Stimulated activated CD4-positive, alpha-beta T cell treated with anti-CD3 and anti-CD28 coated beads, TNF-alpha, amount 100 ng/mL, for 4 hours (primary cell): Measurements from ENCODE around the gene MOCOS.

Experiments
- DNase-seq, 3 experiments: peaks; one replicate each; pipeline ENCODE4 v3.0.0-alpha.2; 2020; ENCODE audit warnings: low read depth in 3 of 3

MOCOS gene

DNA sequence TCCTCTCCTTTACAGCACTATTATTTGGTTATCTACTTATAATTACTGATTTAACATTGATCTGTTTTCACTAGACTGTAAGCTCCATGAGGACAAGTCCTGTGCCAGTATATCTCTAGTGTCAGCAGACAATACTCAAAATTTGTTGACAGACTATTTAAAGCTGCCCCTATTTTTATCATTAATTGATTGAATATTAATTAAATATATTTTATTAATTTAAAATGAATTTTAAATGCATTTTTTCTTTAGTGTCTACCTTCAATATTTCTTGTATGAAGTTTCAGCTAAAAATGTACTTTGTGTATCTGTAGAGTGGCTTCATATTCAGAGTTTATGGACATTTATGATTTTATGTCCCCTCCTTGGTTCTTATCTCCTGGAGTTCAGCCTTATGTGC, 83.9 kb downstream of the MOCOS start:
- DNase-seq = no peak

DNA sequence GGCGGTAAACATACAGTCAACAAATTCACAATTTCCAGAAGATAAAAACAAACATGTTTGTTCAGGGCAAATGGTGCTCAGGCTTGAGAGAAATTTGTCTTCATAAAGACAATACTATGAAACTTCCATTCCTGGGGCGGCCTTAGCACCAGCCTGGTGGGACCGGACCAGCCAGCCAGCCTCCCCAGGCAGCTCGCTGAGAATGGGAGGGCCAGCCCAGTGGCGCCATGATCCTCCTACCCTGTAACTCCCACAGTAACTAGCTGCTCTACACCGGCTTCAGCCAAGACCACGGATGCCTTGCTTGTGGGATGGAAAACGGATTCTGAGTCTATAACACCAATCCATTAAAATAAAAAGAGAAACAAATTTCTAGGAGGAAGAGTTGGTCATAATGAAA, 86.0 kb downstream of the MOCOS start:
- DNase-seq = no peak

DNA sequence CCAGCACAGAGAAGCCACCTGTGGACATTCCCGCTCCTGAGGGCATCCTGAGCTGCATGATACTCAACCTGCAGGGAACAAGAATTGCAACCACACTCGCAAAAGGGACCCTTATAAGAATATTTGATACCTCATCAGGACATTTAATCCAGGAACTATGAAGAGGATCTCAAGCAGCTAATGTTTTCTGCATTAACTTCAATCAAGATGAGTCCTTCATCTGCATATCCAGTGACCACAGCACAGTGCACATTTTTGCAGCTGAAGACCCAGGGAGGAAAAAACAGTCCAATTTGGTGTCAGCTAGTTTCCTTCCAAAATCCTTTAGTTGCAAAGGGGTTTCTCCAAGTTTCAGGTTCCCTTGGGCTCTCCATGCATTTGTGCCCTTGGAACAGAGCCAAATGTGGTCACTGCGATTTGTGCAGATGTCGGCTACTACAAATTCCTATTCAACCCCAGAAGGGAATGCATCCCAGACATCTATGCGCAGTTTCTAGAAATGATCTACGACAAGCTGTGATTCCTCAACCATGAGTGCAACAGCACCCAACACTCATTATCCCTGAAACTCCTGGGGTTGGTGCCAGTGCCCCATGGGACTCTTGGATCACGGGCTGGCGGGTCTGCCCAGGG, 86.9 kb downstream of the MOCOS start:
- DNase-seq = no peak

DNA sequence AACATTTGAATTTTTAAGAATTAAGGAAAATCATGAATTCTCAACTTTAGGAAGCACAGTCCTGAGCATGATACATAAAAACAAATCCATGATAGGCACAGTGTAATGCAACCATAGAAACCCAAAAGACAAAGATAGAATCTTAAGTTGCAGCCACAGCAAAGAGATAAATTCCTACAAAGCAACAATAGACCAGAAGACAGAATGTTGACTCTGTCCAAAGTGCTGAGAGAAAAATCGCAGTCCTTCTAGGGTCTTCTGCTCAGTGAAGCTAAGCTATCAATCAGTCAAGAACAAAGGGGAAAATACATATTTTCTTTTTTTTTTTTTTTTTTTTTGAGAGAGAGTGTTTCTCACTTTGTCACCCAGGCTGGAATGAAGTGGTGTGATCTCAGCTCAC, 88.3 kb downstream of the MOCOS start:
- no peak for DNase-seq

DNA sequence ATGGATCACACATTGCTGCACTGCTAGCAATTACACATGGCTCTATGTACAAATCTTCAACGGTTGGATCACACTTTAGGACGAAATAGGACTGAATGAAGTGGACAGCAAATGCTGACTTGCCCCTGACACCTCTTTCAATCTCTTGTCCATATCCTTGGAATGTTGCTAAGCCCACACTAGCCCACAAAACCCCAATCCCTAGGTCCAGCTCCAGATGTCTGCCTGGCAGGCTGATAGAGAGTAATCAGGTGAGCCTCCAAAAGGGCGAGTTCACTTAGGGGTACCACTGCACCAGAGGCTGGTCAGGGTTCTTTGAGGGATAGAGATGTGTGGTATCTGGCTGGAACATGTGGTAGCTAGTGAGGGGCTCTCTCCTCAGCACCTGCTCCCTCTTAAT, 91.7 kb downstream of the MOCOS start:
- DNase-seq = no peak

DNA sequence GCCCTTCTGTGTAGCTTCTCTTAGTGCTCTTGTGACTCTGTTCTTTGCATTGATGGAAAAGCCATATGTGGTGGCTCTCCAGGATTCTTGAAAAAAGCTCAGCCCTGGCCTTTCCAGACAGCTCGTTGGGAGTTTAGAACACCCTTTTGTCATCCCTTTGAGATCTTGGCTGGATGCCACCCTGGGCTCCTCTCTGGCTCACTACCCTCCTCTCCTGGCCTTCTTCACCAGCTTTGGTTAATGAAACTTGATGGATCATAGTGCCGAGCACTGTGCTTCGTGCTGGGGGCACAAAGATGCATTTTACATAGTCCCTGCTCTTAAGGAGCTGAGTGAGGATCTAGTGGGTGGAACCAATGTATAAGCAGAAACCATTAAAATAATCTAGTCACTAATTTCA, 94.6 kb downstream of the MOCOS start:
- DNase-seq = no peak

DNA sequence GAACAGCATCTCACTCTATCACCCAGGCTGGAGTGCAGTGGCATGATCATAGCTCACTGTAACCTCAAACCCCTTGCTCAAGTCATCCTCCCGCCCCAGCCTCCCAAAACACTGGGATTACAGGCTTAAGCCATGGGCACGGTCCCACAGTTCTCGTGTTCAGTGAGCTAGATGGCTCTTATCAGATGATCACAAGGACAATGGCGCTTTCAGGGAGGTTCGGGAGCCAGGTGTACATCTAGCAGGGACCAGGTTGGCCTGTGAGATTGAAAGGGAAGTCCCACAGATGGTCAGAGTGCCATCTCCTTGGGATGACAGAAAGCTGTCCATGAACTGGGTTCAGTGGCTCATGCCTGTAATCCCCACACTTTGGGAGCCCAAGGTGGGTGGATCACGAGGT, 96.2 kb downstream of the MOCOS start:
- no peak for DNase-seq

DNA sequence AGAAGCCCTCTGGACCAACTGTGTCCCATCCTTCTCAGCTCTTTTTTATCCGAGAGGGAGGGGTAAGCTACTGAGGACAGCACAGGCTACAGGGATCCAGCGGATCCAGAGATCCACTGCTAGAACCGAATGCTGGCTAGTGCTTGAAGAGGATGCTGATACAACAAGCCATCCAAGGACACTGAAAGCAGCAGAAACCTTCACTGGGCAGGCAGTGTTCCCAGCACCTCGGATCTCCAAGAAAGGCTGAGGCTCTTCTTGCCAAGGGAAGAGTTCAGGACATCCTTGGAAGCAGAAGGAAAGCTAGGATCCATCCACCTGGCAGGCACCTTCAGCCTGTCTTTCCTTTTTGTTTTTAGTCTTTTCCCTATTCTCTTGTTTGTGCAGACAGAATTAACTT, 97.0 kb downstream of the MOCOS start:
- no peak for DNase-seq

DNA sequence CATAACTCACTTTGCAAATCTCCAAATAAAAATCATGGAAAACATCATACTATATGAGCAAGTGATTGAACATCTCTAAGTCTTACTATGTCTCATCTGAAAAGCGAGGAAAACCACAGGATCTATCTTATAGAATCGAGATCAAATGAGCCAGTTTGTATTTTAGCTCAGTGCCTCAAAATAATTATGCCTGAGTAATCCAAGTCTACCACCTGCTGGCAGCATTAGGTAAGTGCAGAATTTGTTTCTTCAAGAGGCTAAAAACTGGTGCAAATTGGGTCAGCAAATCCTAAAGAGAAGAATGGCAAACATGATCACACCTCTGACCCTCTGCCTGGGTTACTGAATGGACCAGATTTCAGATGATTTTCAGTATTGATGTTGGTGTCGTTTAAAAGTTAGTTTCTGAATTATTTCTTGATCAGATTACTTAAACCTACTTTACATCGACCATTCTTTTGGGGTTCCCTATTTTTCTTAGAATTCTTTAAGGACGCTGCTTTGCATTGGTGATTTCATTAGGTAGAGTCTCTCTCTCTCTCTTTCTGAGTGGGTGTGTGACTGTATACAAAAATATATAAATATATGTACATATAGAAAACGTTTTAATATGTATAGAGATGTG, 97.5 kb downstream of the MOCOS start:
- peak in 1 of 3 experiments; percentile 21 for DNase-seq

DNA sequence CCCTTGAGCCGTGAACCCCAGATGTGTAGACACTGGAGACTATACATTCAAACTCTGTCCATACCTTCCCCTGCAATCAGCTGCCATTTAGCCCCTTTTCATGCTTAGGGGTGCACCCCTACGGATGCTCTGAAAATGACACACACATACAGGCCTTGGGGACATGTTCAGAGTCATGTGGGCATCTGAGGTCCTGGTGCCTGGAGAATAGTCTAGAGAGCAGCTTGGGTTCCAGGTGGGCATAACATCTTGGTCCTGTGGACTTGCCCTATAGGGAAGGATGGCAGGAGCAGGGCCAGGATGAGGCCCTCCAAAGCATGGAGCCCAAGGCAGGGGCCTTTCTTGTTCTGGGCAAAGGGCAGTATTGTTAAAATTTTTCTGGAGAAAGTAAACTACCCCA, 100.4 kb downstream of the MOCOS start:
- no peak for DNase-seq

DNA sequence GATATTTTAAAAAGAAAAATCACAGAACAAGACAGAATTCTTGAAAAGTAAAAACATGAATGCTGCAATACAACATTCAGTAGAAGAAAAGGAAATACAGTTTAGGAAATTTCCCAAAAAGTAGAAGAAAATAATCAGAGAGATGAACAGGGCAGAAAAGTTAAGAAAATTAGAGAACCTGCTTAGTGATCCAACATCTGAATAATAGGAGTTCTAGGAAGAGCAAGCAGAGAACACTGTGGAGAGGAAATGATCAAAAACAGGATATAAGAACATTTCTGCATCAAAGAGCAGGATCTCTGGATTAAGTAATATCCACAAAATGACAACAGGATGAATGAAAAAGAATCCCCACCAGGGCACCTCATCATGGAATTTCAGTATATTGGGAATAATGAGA, 101.4 kb downstream of the MOCOS start:
- DNase-seq = no peak

DNA sequence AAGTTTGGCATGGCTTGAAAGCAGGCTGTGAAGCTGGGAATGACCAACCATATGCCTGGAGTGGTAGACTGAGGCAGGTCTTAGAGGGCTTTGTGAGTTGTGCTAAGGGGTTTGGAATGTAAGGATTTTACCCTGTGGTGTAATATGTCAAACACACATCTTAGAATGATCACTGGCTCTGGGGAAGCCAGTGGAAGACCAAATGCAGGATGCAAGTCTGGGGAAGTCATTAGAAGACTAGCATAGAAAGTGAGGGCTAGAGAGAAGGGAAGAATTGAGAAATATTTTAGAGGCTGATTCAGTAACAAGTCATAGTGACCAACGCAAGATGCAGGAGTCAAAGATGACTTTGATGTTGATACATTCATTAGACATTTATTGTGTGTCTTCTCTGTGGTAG, 106.7 kb downstream of the MOCOS start:
- DNase-seq = no peak

DNA sequence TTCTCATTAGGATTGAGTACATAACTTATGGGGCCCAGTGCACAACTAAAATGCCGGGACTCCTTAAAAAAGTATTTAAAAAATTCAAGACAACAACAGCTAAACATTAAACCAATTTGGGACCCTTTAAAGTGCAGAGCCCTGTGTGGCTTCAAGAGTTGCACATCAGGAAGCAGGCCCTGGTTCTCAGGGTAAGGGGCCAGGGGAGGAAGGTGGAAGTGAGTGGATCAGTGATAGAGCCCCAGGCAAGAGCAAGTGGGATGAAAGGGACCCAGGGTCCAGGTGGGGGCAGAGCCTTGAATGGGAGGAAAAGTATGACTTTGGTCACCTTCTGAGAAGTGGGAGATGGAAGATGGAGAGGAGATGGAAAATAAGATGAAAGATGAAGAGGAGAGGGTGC, 107.9 kb downstream of the MOCOS start:
- DNase-seq = no peak

DNA sequence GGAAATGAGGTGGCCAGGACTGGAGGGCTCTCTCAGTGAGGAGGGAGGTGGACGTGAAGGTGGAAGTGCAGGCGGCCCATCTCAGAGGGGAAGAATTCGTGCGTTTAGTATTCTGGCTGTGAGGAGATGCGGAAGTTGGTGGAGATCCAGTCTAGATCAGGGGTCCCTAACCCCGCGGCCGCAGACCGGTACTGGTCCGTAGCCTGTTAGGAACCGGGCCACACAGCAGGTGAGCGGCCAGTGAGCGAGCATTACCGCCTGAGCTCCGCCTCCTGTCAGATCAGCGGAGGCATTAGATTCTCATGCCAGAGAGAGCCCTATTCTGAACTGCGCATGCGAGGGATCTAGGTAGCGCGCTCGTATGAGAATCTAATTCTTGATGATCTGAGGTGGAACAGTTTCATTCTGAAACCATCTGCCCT, 108.6 kb downstream of the MOCOS start:
- no peak for DNase-seq

DNA sequence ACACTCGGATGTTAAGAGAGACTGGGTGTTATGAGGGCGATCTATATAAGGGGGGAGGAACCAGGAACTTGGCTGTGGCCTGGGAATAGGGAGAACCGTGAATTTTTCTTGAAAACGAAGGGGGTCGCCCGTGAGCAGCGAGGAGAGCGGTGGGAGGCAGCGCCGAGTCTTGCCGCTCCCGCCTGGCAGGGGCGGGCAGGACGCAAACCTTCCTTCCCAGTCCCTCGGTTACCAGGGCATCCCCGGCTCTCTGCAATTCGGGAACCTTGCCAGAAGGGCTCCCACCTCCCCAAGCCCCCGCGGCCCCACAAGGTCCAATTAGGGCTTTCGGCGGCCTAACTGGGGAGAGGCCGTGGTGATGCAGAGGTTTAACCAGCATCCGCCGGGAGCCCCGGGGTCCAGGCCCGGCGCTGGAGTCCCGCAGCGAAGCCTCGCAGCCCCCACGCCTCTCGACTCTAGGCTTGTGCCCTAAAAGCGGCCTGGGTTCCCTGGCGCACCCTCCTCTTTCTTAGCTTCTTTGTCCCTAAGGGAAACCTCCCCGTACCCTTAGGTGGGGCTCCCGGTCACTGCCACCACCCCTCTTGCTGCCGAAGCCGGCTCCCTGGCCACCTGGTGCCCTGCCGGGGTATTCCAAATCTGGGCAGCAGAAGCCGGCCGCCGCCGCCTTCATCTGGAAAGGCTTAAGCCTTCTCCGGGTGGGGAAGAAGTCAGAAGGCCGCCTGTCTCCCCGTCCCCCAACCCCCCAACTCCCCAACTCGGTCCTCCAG, 109.5 kb downstream of the MOCOS start:
- DNase-seq = no peak

DNA sequence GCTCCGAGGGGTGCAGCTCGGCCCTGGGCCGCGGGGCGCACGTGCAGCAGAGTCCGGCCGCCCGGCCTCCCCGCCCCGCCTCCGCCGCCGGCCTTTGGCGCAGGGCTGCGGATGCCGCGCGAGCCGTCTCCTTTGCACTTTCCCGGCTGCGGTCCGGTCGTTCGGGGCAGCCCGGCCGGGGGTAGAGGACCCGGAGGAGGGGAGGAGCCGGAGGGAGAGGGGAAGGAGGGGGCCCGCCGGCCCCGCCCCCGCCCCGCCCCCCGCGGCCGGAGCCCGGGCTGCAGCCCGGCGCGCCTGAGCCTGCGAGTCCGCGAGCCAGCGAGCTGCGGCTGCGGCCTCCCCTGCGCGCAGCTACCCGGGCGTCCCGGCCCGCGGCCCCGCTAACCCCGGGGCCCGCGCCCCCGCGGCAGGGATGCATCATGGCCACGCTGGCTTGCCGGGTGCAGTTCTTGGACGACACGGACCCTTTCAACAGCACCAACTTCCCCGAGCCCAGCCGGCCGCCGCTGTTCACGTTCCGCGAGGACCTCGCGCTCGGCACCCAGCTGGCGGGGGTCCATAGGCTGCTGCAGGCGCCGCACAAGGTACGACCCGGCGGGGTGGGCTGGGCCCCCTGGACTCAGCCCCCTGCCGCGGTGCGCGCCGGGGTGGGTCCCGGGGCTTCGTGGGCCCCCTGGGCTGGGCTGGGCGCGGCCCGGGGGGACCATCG, 110.3 kb downstream of the MOCOS start, which contains the start of gene FHOD3:
Gene FHOD3, plus strand, starts transcription at position 297 of the 709 bp plus-strand sequence. Its CDS starts 123 bp downstream, at position 420.
- DNase-seq = no peak

DNA sequence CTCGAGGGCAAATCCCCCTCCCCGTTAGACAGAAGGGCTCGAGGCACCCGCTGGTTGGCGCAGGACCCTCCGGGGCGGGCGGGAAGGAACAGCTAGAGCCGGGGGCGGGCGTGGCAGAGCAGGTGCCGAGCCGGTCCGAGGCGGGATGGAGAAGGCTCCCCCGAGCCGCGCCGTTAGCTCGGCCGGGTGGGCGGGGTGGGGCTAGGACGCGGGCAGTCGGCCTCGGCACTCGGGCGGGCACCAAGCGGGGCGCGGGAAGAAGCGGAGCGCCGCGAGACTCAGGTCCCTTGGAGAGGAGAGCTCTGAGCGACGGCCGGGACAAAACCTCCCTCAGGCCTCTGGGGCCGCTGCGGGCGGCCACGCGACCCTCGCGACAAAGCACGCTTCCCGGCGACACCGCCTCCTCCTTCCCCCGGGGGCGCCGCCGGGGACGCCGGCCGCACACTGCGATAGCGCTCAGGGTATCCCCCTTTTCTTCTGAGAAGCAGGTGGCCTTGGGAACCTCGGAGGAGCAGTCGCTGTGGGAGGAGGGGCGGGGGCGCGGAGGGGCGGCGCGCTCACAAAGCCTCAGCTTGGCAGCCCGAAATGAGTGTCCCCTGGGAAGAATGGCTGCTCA, 110.9 kb downstream of the MOCOS start:
- DNase-seq = no peak

DNA sequence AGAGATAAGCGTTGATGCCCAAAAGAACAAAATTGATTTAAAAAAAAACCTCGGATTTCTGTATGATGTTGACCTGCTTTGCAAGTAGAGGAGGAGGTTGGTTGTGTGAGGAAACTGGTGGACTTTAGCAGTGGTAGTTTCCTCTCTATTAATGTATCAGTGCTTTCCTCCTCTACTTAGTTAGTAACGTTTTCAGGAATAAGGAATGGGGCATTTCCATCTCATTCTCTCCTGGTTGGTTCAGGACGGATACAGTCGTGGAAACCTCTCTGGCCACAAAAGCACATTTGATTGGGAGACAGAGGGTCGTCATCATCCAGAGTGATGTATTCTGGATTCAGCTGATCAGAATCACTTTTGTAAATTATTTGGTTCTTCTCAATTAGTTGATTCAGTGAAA, 111.7 kb downstream of the MOCOS start:
- DNase-seq = no peak

DNA sequence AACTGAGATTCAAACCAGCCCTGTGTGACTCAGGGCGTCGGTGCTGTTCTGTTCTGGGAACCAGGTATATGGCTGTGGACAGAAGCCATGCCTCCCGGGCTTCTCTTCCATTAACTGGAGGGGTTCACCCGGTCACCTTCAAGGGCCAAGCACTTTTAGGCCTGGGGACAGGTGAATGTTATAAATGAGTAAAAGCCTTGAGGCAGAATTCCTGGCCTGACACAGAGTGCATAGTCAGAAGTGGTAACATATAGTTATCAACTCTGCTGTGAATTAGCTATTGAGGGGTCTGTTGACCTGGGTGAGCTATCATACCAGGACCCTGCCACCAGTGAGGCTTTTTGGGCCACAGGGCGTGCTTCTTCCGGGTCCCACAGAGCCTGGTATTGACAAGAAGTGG, 112.9 kb downstream of the MOCOS start:
- no peak for DNase-seq

DNA sequence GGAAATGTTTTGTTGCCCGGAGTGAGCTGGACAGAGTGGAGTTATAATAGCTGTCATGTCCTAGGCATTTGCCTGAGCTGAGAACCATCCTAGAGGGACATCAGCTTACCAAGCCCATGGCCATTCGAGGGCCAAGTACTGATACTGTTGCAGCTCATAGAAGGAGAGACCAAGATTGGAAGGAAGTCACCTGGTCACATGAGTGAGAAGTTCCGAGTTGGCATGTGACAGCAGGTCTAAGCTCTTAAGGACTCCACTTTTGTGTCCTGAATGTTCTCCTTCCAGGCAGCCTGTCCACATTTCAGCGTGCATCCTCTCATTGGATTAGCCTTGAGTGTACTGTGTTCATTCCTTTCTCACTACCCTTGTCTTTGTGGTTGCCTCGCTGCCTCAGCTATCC, 114.6 kb downstream of the MOCOS start:
- DNase-seq = no peak

DNA sequence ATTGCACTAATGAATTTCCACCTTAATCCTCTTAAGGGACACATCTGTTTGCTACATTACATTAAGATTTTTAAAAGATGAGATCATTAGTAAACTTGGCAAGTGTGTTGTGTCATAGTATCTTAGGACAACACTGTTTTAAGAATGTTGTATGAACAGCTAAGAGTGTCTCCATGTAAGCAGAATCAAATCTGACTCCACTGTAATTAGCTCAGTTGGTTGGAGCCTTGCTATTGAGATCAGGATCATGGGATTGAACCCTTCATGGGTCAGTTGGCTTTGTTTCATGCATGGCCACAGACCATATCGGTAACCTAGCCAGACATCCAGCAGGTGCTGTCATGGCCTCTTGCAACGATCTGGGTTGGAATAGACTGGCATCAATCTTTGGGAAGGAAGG, 115.4 kb downstream of the MOCOS start:
- DNase-seq = no peak

DNA sequence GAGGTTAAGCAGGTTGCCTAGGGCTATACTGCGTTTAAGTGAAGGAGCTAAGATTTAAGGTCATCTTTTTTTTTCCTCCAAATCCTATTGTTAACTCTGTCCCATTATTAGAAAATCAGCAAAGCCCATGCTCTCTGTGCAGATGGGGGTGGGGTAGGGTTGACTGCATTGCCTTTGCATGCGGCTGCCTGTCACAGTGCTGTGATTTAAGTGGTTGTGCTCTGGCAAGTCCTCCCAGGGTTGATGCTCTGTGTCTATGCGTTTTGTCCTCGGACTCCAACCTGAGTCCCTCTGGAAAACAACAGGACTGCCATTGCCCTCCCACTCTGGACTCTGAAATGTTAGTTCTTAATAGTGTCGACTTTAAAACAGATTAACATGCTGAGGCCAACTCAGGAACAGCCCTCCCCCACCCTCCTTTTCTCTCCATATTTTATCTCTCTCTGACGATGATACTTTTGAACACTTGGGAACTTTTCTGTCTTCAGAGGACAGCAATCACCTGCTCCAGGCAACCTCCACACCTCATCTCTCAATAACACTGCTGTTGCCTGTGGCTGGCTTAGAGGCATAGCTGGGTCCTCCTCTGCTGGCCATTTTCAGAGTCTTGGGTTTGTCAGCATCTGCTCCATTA, 116.0 kb downstream of the MOCOS start:
- no peak for DNase-seq
